Thymus (tissue), 11 donors: ENCODE results near the gene LTBP1. TPM values are rescaled to one million over a fixed set of nuclear protein-coding genes. Genes with fewer than 3 reads are reported as not detected.

Experiments used
- DNase-seq, 9 donors: peaks; one replicate each; pipeline ENCODE4 v3.0.0-alpha.2; 2013; ENCODE audit warnings: low spot score in 9 of 9, low read depth in 6 of 9, missing footprints in 1 of 9
- H3K27ac ChIP-seq, 2 donors: one replicate each; pipeline ENCODE4 v1.5.1; 2013; ENCODE audit warnings: control low read depth in 1 of 2, low read depth in 1 of 2, low read length in 1 of 2, mild to moderate bottlenecking in 1 of 2, moderate library complexity in 1 of 2
- H3K27me3 ChIP-seq, 2 donors: one replicate each; pipeline ENCODE4 v1.5.1; 2013; ENCODE audit warnings: low read length in 1 of 2; ENCODE audit not compliant: control insufficient read depth in 2 of 2, insufficient read depth in 1 of 2
- H3K36me3 ChIP-seq, 2 donors: one replicate each; pipeline ENCODE4 v1.5.1; 2013; ENCODE audit warnings: low read length in 1 of 2, mild to moderate bottlenecking in 1 of 2, moderate library complexity in 1 of 2; ENCODE audit not compliant: control insufficient read depth in 2 of 2, insufficient read depth in 2 of 2
- H3K4me1 ChIP-seq, 2 donors: one replicate each; pipeline ENCODE4 v1.5.1; 2013; ENCODE audit warnings: low read length in 2 of 2; ENCODE audit not compliant: control insufficient read depth in 2 of 2, insufficient read depth in 2 of 2
- H3K4me3 ChIP-seq, 2 donors: one replicate each; pipeline ENCODE4 v1.5.1; 2013; ENCODE audit warnings: low read length in 2 of 2, control low read depth in 1 of 2, mild to moderate bottlenecking in 1 of 2
- H3K9me3 ChIP-seq, 2 donors: one replicate each; pipeline ENCODE4 v1.5.1; 2013; ENCODE audit warnings: low read length in 1 of 2, mild to moderate bottlenecking in 1 of 2; ENCODE audit not compliant: control insufficient read depth in 2 of 2, insufficient read depth in 1 of 2
- WGBS: extraction: QIAGEN DNeasy Blood & Tissue Kit; methylation state at CpG from one replicate; pipeline ENCODE4 v1.1.7; 2013; 5-methylcytosine and 5-hydroxymethylcytosine counted together
- polyA plus RNA-seq: library from polyadenylated mRNA; stranded (reverse); fragments of 200-250 nt; gene quantifications from one replicate; pipeline ENCODE4 v1.2.3, GENCODE V29; 2013
- total RNA-seq: library from RNA; stranded (reverse); fragments of 120-200 nt; gene quantifications from one replicate; pipeline ENCODE4 v1.2.4, GENCODE V29; 2013
- donor health status: healthy.

LTBP1 gene
- total and polyA plus RNA-seq, 2 donors, result 13.3 to 17.7 TPM

DNA sequence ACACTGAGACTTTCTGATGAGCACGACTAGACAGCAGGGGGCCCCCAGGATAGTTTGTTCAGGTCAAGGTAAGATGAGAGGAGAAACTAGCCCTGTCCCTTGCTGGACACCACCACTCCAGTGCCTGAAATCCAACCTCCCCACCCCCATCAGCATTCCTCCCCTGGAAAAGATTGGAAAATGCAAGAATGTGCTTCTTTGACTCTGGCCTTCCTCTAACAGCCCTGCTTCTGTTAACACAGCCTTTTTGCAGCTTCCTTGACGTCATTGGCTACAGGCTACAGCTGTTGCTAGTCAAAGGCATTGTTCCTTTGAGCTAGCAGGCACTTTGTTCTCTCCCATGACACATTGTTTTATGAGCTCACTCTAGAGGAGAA is 20.1 kb upstream of the LTBP1 start:
- DNase-seq, result peak in 3 of 9 donors; percentile 9 to 28 (median 10)
- Histone ChIP-seq H3K9me3 (no peaks in the 10 kb centered on the region), H3K4me1 (peaks cover 0 to 10% of the 10 kb centered on the region in 2 donors), H3K27ac (no peak overlapping the region), H3K36me3 (no peaks in the 10 kb centered on the region), H3K27me3 (no peaks in the 10 kb centered on the region), H3K4me3 (no peak overlapping the region)
- 74% methylated on average over 2 of the region's 2 CpGs for WGBS

DNA sequence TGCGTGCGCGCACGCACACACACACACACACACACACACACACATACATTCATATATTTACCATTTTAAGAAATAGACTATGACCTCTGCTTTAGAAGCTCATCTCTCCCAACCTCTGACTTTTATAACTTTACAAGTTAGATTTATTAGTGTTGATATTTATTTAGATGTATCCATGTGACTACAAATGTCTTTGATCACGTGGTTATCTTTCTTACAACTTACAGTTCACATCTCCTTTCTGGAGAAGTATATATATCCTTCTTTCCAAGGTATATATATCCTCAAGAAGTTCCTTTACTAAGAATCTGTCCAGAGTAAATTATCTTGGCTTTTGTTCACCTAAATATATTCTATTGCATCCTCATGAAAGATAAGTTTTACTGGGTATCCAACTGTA is 16.3 kb upstream of the LTBP1 start:
- H3K27me3 ChIP-seq, result no peaks in the 10 kb centered on the region

DNA sequence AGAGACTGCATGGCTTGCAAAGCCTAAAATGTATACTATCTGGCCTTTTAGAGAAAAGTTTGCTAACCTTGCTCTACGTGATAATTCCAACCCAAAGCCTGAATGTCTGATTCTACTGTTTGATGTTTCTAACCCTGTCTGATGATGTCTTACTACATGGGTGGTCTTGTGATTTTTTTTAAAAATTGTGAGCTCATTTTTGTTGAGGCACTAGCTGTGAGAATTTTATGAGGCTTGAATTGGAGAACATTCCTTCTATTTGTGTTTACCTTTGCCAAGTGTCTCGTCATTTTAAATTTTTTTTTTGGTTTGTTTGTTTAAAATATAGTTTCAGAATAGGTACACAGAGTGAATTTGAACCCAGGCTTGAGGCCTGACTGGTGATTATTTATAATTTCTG is 15.2 kb upstream of the LTBP1 start:
- 94% methylated on average over 2 of the region's 2 CpGs for WGBS
- Histone ChIP-seq H3K4me3 (no peak overlapping the region), H3K27me3 (no peaks in the 10 kb centered on the region), H3K27ac (no peak overlapping the region), H3K4me1 (peaks cover 0 to 8% of the 10 kb centered on the region in 2 donors), H3K9me3 (no peaks in the 10 kb centered on the region), H3K36me3 (no peaks in the 10 kb centered on the region)
- DNase-seq, result no peak

More for the DNA sequence above, 16.3 kb upstream of the LTBP1 start:
- Histone ChIP-seq H3K9me3 (no peaks in the 10 kb centered on the region), H3K4me3 (no peak overlapping the region), H3K27ac (no peak overlapping the region), H3K4me1 (peaks cover 0 to 10% of the 10 kb centered on the region in 2 donors), H3K36me3 (no peaks in the 10 kb centered on the region)
- WGBS, result 88% methylated on average over 5 of the region's 5 CpGs
- DNase-seq, result no peak

DNA sequence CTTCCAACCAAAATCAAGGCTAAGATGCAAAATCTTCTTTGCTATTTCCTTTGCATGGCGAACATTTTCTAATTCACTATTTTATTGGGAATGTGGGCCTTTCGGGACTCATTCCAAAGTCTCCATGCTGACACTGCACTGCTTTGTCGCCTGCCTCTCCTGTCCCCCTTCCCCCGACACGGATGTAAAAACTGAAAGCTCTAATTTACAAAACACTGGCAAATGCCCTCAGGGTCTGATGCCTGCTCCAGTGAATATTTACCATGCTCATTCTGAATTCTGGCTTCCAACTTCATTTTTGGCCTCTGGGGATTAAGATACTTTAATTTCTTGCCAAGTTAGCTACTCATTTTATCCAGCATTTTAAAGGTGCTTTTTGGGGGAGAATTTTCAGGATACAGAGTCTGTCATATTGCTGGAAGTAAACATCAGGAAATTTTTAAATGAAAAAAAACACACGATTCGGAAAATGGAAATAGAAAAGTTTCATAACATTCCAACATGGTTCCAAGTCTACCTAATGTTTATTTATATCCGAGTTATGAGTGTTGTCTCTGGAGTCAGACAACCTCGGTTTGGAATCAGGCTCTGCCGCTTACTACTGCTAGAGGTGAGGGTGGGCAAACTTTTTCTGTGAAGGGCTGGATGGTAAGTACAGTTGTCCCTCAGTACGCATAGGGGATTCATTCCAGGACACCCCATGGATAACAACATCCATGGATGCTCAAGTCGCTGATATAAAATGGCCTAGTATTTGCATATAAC is 14.6 kb upstream of the LTBP1 start:
- Histone ChIP-seq H3K9me3 (no peaks in the 10 kb centered on the region), H3K27me3 (no peaks in the 10 kb centered on the region), H3K36me3 (no peaks in the 10 kb centered on the region), H3K4me3 (no peak overlapping the region), H3K27ac (no peak overlapping the region), H3K4me1 (peaks cover 0 to 2% of the 10 kb centered on the region in 2 donors)
- 96% methylated on average over 12 of the region's 12 CpGs for WGBS
- DNase-seq, result no peak

DNA sequence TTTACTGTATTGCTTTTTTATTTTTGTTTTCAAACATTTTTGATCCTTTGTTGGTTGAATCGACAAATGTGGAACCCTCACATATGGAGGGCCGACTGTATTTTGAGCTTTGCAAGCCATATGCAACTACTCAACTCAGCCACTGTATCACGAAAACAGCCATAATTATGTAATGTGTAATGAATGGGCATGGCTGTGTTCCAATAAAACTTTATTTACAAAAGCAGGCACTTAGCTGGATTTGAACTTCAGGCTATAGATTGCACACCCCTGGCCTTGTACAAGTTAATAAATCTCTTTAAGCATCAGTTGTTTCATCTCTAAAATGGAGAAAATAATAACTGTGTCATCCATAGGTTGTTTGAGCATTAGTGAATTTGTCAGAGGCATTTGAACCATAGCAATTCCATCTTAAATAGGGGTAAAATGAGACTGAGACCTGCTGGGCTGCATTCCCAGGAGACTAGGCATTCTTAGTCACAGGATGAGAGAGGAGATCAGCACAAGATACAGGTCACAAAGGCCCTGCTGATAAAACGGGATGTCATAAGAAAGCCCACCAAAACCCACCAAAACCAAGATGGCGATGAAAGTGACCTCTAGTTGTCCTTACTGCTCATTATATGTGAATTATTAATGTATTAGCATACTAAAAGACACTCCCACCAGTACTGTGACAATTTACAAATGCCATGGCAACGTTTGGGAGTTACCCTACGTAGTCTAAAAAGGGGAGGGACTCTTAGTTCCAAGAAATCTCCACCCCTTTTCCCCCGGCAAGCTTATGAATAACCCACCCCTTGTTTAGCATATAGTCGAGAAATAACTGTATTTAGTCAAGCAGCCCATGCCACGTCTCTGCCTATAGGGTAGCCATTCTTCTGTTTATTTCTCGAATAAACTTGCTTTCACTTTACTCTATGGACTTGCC is 13.7 kb upstream of the LTBP1 start:
- DNase-seq, result no peak
- H3K4me1 ChIP-seq, result no peaks in the 10 kb centered on the region
- 91% methylated on average over 11 of the region's 11 CpGs for WGBS
- no peak overlapping the region for H3K4me3 ChIP-seq
- no peaks in the 10 kb centered on the region for H3K9me3 ChIP-seq
- H3K27me3 ChIP-seq, result peaks cover 0 to 2% of the 10 kb centered on the region in 2 donors
- H3K36me3 ChIP-seq, result no peaks in the 10 kb centered on the region
- H3K27ac ChIP-seq, result no peak overlapping the region

DNA sequence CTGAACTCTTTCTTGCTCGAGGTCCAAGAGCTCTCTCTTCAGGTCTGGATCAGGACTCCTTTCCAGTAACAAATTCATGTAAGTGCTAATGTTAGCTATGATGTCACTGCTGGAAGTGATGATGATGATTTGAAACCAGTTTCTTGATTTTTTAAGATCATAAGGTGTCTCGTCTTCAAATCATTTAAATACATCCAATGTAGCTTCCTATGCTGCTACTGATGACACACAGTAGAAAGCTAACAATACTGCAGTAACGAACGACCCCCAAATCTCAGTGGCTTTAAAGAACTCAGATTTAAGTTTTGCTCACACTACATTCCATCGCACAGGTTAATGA is 13.0 kb upstream of the LTBP1 start:
- Histone ChIP-seq H3K27ac (no peak overlapping the region), H3K4me1 (no peaks in the 10 kb centered on the region)
- WGBS, result 96% methylated on average over 5 of the region's 5 CpGs

DNA sequence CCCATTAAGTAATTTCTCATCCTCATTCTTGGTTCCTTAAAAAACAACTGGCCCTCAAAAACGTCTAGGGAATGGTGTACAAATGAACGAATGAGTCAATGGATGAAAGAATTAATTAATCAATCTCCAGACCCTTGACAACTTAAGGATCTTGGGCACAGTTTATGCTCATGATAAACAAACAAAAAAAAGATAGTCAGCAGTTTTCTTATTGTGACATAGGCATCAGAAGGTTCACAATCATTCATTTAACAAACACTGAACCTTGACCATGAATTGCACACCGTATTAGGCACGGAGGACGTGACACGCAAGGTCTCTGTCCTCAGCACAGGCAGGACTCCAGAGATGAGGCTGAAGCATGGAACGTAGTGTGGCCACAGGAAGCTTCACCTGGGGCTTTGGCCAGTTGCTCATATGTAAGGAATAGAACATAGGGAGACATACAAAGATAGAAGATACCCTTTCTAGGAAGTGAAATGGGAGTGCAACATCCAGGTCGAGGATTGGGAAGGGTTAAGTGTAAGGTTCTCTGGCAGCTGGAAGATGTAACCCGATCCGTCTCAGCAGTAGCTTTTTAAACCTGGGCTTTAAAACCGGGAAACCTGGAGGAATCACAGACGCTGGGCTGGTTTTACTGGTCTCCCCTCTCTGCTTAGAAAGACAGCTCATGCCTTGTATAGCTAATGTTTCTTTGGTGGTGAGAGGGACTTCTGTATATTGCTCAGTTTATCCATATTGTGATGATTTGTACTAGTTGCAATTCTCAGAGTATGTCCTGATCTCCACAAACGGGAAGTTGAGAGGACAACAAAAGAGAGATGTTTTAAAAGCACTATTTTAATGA is 8.9 kb upstream of the LTBP1 start:
- WGBS, result 89% methylated on average over 13 of the region's 13 CpGs
- H3K27ac ChIP-seq, result no peak overlapping the region
- no peaks in the 10 kb centered on the region for H3K4me1 ChIP-seq
- no peak for DNase-seq
- no peaks in the 10 kb centered on the region for H3K9me3 ChIP-seq
- H3K27me3 ChIP-seq, result peaks cover 0 to 2% of the 10 kb centered on the region in 2 donors
- H3K4me3 ChIP-seq, result no peak overlapping the region
- H3K36me3 ChIP-seq, result no peaks in the 10 kb centered on the region

More for the DNA sequence above, 13.0 kb upstream of the LTBP1 start:
- DNase-seq, result no peak
- no peaks in the 10 kb centered on the region for H3K9me3 ChIP-seq
- H3K4me3 ChIP-seq, result no peak overlapping the region
- H3K27me3 ChIP-seq, result peaks cover 0 to 2% of the 10 kb centered on the region in 2 donors
- no peaks in the 10 kb centered on the region for H3K36me3 ChIP-seq

DNA sequence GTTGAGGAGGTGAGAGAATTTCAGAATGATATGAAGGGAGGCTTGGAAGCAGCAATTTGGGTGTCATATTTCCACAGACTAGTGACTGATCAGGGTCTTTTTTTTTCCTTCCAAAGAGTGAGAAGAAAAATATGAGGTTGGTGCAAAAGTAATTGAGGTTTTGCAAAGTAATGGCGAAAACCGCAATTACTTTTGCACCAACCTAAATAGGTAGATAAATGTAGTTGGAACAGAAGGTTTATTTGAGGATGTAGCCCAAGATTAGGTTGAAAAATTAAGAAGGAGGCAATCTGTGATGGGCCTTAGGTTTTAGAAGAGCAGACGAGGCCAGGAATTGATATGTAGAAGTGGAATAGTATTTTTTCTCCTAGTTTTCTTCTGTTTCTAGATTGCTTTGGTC is 7.8 kb upstream of the LTBP1 start:
- no peak for DNase-seq
- WGBS, result 98% methylated on average over 3 of the region's 3 CpGs
- H3K27me3 ChIP-seq, result peaks cover 0 to 2% of the 10 kb centered on the region in 2 donors
- no peaks in the 10 kb centered on the region for H3K36me3 ChIP-seq
- H3K27ac ChIP-seq, result no peak overlapping the region
- no peaks in the 10 kb centered on the region for H3K4me1 ChIP-seq
- no peaks in the 10 kb centered on the region for H3K9me3 ChIP-seq
- no peak overlapping the region for H3K4me3 ChIP-seq
